ENCODE measurements around the gene CACNA2D3. TPM values are rescaled to one million over a fixed set of nuclear protein-coding genes. Genes with fewer than 3 reads are reported as not detected.

CACNA2D3 gene
- total and polyA plus RNA-seq, 4 donors: 0.06 to 0.37 (median 0.08) TPM; not detected in 1

- DNase-seq (ENCODE audit: low spot score): no peak
- no peaks in the 10 kb centered on the region for H3K9me3 ChIP-seq (ENCODE audit: control insufficient read depth in 4 of 4, low read length in 3 of 4)
- 93% methylated on average over 1 of the region's 1 CpG for WGBS
- H3K36me3 ChIP-seq (ENCODE audit: control insufficient read depth in 4 of 4, insufficient read depth in 3 of 4, low read depth in 1 of 4, low read length in 3 of 4): no peaks in the 10 kb centered on the region
- TF ChIP-seq FOXA1 (IDR thresholded peaks at IDR 0.05) (no peak), CTCF (IDR thresholded peaks at IDR 0.05; ENCODE audit: low read depth, low read length, missing input control) (no peak), TAF1 (conservative IDR thresholded peaks at IDR 0.05) (no peak), NR2F2 (IDR thresholded peaks at IDR 0.05) (no peak), GABPA (IDR thresholded peaks at IDR 0.05 in 1 of 2, conservative IDR thresholded peaks at IDR 0.05 in 1 of 2) (no peak), REST (IDR thresholded peaks at IDR 0.05) (no peak), HNF4G (IDR thresholded peaks at IDR 0.05) (no peak), EGR1 (IDR thresholded peaks at IDR 0.05; ENCODE audit: low read depth in 2 of 2) (no peak), FOXA2 (IDR thresholded peaks at IDR 0.05) (no peak), JUND (IDR thresholded peaks at IDR 0.05) (no peak), MAX (IDR thresholded peaks at IDR 0.05) (no peak), HNF4A (conservative IDR thresholded peaks at IDR 0.05) (no peak), SP1 (IDR thresholded peaks at IDR 0.05) (no peak), ATF3 (IDR thresholded peaks at IDR 0.05) (no peak), RAD21 (IDR thresholded peaks at IDR 0.05) (no peak), ZBTB33 (IDR thresholded peaks at IDR 0.05) (no peak), RXRA (IDR thresholded peaks at IDR 0.05) (no peak), YY1 (IDR thresholded peaks at IDR 0.05) (no peak)
- no peaks in the 10 kb centered on the region for H3K4me1 ChIP-seq (ENCODE audit: control insufficient read depth in 4 of 4, insufficient read depth in 4 of 4, low read length in 3 of 4)
- no peak overlapping the region for H3K27ac ChIP-seq (ENCODE audit: low read depth in 1 of 2, low read length in 2 of 2)
- no peak overlapping the region for H3K4me3 ChIP-seq (ENCODE audit: low read depth in 1 of 3, low read length in 3 of 3)
- H3K9ac ChIP-seq (ENCODE audit: low read depth in 1 of 2, low read length in 2 of 2): no peak overlapping the region
- peaks cover 0 to 2% (median 0%) of the 10 kb centered on the region in 4 donors for H3K27me3 ChIP-seq (ENCODE audit: control insufficient read depth in 4 of 4, insufficient read depth in 4 of 4, low read length in 3 of 4)
These were observed 766.5 kb downstream of the CACNA2D3 start for GRCh38 chr3:54888873-54889272.
